Endothelial cell of umbilical vein (primary cell): ENCODE results near the gene ARRB1. TPM values are rescaled to one million over a fixed set of nuclear protein-coding genes. Genes with fewer than 3 reads are reported as not detected.

ENCODE experiments used
- BruUV-seq: library from RNA; stranded (reverse); fragments of 400-500 nt; replicated peaks from 2 replicates; lab custom pipeline; 2021; lab: Mats Ljungman, UMichigan
- CTCF ChIA-PET: fragments of 300-600, 350-600 bp; sonication (Branson Sonifier 250); formaldehyde crosslinking; loops from one replicate; lab custom pipeline; 2021; ENCODE audit warnings: antibody characterized with exemption, inconsistent platforms; lab: Charles Lee
- POLR2A ChIA-PET: fragments of 300-600, 350-600 bp; sonication (Branson Sonifier 250); formaldehyde crosslinking; loops from one replicate; lab custom pipeline; 2021; ENCODE audit warnings: antibody characterized with exemption, inconsistent platforms; lab: Charles Lee
- DNase-seq: peaks from one replicate; pipeline ENCODE4 v3.0.0-alpha.2; 2011; ENCODE audit warnings: low read depth, low spot score
- FAIRE-seq: peaks from 2 replicates; lab custom pipeline; 2011; peaks lifted over from hg19 to GRCh38; lab: Jason Lieb, UNC
- H2AFZ ChIP-seq: 2 replicates; pipeline ENCODE4 v1.6.0; 2012; ENCODE audit warnings: low read depth, low read length, control low read depth, inconsistent platforms
- H3K27ac ChIP-seq: 2 replicates; pipeline ENCODE4 v1.5.1; 2011; ENCODE audit warnings: low read depth, mild to moderate bottlenecking, control low read depth, low read length, moderate library complexity; ENCODE audit not compliant: insufficient read depth
- H3K27me3 ChIP-seq, 2 experiments: 2 replicates each; pipeline versions ENCODE4 v1.6.0 to v1.6.1; 2011; ENCODE audit warnings: low read length in 2 of 2, mixed read lengths in 1 of 2; ENCODE audit not compliant: control insufficient read depth in 2 of 2, insufficient read depth in 2 of 2
- H3K36me3 ChIP-seq, 2 experiments: 2 replicates in 1 of 2; 3 replicates in 1 of 2; pipeline ENCODE4 v1.5.1; 2011; ENCODE audit warnings: low read length in 2 of 2, mild to moderate bottlenecking in 1 of 2, moderate library complexity in 1 of 2; ENCODE audit not compliant: control insufficient read depth in 2 of 2, insufficient read depth in 2 of 2; ENCODE audit errors: extremely low read depth in 1 of 2
- H3K4me1 ChIP-seq: 3 replicates; pipeline ENCODE4 v1.5.1; 2011; ENCODE audit warnings: mild to moderate bottlenecking, low read length; ENCODE audit not compliant: control insufficient read depth, insufficient read depth; ENCODE audit errors: extremely low read depth
- H3K4me2 ChIP-seq: 2 replicates; pipeline ENCODE4 v1.6.1; 2011; ENCODE audit warnings: low read length, control low read depth, mixed read lengths; ENCODE audit not compliant: insufficient read depth
- H3K4me3 ChIP-seq, 3 experiments: fragments of 200-600 bp in 1 of 3; sonication (generic), shearing (Covaris generic) in 1 of 3; replicated peaks in 1 of 3; 2 replicates each; pipeline ENCODE4 v1.5.1; 2011 to 2016; ENCODE audit warnings: control low read depth in 3 of 3, low read length in 3 of 3, mild to moderate bottlenecking in 2 of 3, inconsistent platforms in 1 of 3, low read depth in 1 of 3, moderate library complexity in 1 of 3; ENCODE audit not compliant: insufficient read depth in 1 of 3
- H3K79me2 ChIP-seq: 2 replicates; pipeline ENCODE4 v1.6.0; 2012; ENCODE audit warnings: low read length, inconsistent platforms; ENCODE audit not compliant: control insufficient read depth, insufficient read depth
- H3K9ac ChIP-seq: replicated peaks from 2 replicates; pipeline ENCODE3; 2011; ENCODE audit warnings: low read length, control low read depth; ENCODE audit not compliant: insufficient read depth; ENCODE audit errors: extremely low read depth
- H3K9me1 ChIP-seq: replicated peaks from 3 replicates; pipeline ENCODE4 v1.6.0; 2011; ENCODE audit warnings: mild to moderate bottlenecking, low read length; ENCODE audit not compliant: control insufficient read depth, insufficient read depth; ENCODE audit errors: extremely low read depth
- H3K9me3 ChIP-seq: replicated peaks from 2 replicates; pipeline ENCODE4 v1.5.1; 2012; ENCODE audit warnings: low read length, inconsistent platforms; ENCODE audit not compliant: control insufficient read depth, insufficient read depth
- H4K20me1 ChIP-seq: replicated peaks from 2 replicates; pipeline ENCODE3; 2011; ENCODE audit warnings: mild to moderate bottlenecking, low read length; ENCODE audit not compliant: control insufficient read depth, insufficient read depth; ENCODE audit errors: extremely low read depth
- CTCF ChIP-seq, 2 donors: IDR thresholded peaks; 1 replicate in 1 of 2; 2 replicates in 1 of 2; pipeline ENCODE4 v1.5.1; 2011; ENCODE audit warnings: low read length in 2 of 2, mild to moderate bottlenecking in 2 of 2, moderate library complexity in 2 of 2, control low read depth in 1 of 2, inconsistent platforms in 1 of 2, low read depth in 1 of 2; ENCODE audit not compliant: insufficient read depth in 1 of 2; ENCODE audit errors: extremely low read depth in 1 of 2
- EZH2 ChIP-seq: IDR thresholded peaks from 2 replicates; pipeline ENCODE4 v1.6.1; 2012; ENCODE audit warnings: borderline replicate concordance, low read depth, mild to moderate bottlenecking, moderate library complexity, low read length, inconsistent platforms; ENCODE audit not compliant: severe bottlenecking
- FOS ChIP-seq: IDR thresholded peaks from 2 replicates; pipeline ENCODE4 v1.6.1; 2011; ENCODE audit warnings: mild to moderate bottlenecking, low read length, moderate library complexity, borderline replicate concordance; ENCODE audit not compliant: insufficient read depth
- GATA2 ChIP-seq: IDR thresholded peaks from 2 replicates; pipeline ENCODE4 v1.7.0; 2011; ENCODE audit warnings: low read depth, mild to moderate bottlenecking, moderate library complexity, mixed read lengths, low read length; ENCODE audit not compliant: insufficient read length, insufficient read depth
- JUN ChIP-seq: IDR thresholded peaks from 2 replicates; pipeline ENCODE4 v1.6.1; 2011; ENCODE audit warnings: borderline replicate concordance, low read depth; ENCODE audit not compliant: insufficient read length, insufficient read depth
- MAX ChIP-seq: IDR thresholded peaks from 2 replicates; pipeline ENCODE4 v1.6.1; 2011; ENCODE audit not compliant: insufficient read depth, insufficient read length
- MYC ChIP-seq: IDR thresholded peaks from one replicate; pipeline ENCODE4 v1.6.1; 2011; ENCODE audit warnings: mild to moderate bottlenecking, low read depth, low read length
- POLR2A ChIP-seq: IDR thresholded peaks from 2 replicates; pipeline ENCODE4 v1.6.1; 2012; ENCODE audit warnings: low read depth, mild to moderate bottlenecking, control low read depth, low read length
- POLR2AphosphoS5 ChIP-seq: IDR thresholded peaks from 2 replicates; pipeline ENCODE4 v1.6.1; 2012; ENCODE audit warnings: low read depth, mild to moderate bottlenecking, control low read depth, low read length, moderate library complexity; ENCODE audit not compliant: insufficient read depth
- dilution Hi-C: fragments of 300-500 bp; cut with MboI; formaldehyde crosslinking; loops from one replicate; pipeline ENCODE4 v1.15.0; 2019; ENCODE audit warnings: low sequenced_read_pairs; ENCODE audit not compliant: extremely low pct_ligation_motif_present
- intact Hi-C: fragments of 100-400 bp; cut with micrococcal nuclease; formaldehyde crosslinking; loops from one replicate; pipeline ENCODE4 v1.10.0; 2022
- polyA plus RNA-seq, 4 experiments: library from polyadenylated mRNA; depleted of rRNA in 3 of 4; stranded (reverse) in 3 of 4; unstranded in 1 of 4; fragments of >200 nt; gene quantifications; 2 replicates each; pipeline versions ENCODE4 v1.2.1 to v1.2.3, GENCODE V29; 2011 to 2012; ENCODE audit warnings: missing spikeins in 1 of 4
- total RNA-seq: library from RNA; stranded (reverse); gene quantifications from 2 replicates; pipeline ENCODE4 v1.2.3, GENCODE V29; 2021

ARRB1 gene
- total and polyA plus RNA-seq, 2 donors (not counting 3 experiments of a cell fraction or from before 2014, with no cell fraction given) = 63.9 to 92.6 TPM

- H3K27ac ChIP-seq = no peak overlapping the region
- BruUV-seq = no TSS peak
- no peak overlapping the region for H3K4me2 ChIP-seq
- no peaks in the 10 kb centered on the region for H4K20me1 ChIP-seq
- ChIA-PET CTCF (interaction anchor here (5.5 kb wide), 1 partner anchor 66 kb away, joined by 28 read pairs; no protein-coding TSS in a partner anchor), POLR2A (no interaction called here)
- H3K4me1 ChIP-seq = peaks cover 58% of the 10 kb centered on the region
- H3K9me1 ChIP-seq = no peaks in the 10 kb centered on the region
- no peak for FAIRE-seq
- DNase-seq = no peak
- H2AFZ ChIP-seq = no peak overlapping the region
- peaks cover 48% of the 10 kb centered on the region for H3K79me2 ChIP-seq
- H3K9me3 ChIP-seq = no peaks in the 10 kb centered on the region
- H3K9ac ChIP-seq = no peak overlapping the region
- intact Hi-C loops = no loop called here
- H3K36me3 ChIP-seq = peaks cover 0 to 6% of the 10 kb centered on the region in 2 experiments
- no peak for TF ChIP-seq MYC
- no peak for TF ChIP-seq CTCF (IDR thresholded peaks at IDR 0.05; ENCODE audit: extremely low read depth in 1 of 2, insufficient read depth in 1 of 2, low read depth in 1 of 2, low read length in 2 of 2)
- TF ChIP-seq POLR2AphosphoS5 = no peak
- TF ChIP-seq JUN = no peak
- TF ChIP-seq MAX = no peak
- no peak for TF ChIP-seq EZH2
- no peak for TF ChIP-seq POLR2A
- TF ChIP-seq GATA2 = no peak
- TF ChIP-seq FOS = no peak
- dilution Hi-C loops = no loop called here
- no peak overlapping the region for H3K4me3 ChIP-seq
- H3K27me3 ChIP-seq = no peaks in the 10 kb centered on the region
Measured at GRCh38 chr11:75346296-75346695, 5.2 kb downstream of the ARRB1 start.
